Esophagus muscularis mucosa (tissue), 3 donors: ENCODE data around the gene AMY2B.

ENCODE experiments used
- CTCF ChIP-seq, 3 experiments: fragments of 200-600 bp in 2 of 3; fragments of 450-650 bp in 1 of 3; sonication (generic) in 2 of 3; IDR thresholded peaks; one replicate each; pipeline ENCODE4 v1.5.1; 2017 to 2019; ENCODE audit warnings: antibody characterized with exemption in 3 of 3, mild to moderate bottlenecking in 2 of 3, moderate library complexity in 1 of 3
- POLR2A ChIP-seq: fragments of 450-650 bp; IDR thresholded peaks from one replicate; pipeline ENCODE4 v1.6.1; 2017; ENCODE audit warnings: antibody characterized with exemption, moderate library complexity, mild to moderate bottlenecking, low read depth

GRCh38 chr1:103525114-103525606 is 46.2 kb upstream of the AMY2B start:
- TF ChIP-seq CTCF (IDR thresholded peaks at IDR 0.05) (no peak), POLR2A (no peak)
